Fibroblast of the aortic adventitia (primary cell): Measurements from ENCODE around the gene SIK2. TPM values are rescaled to one million over a fixed set of nuclear protein-coding genes. Genes with fewer than 3 reads are reported as not detected.

ENCODE experiments used
- DNase-seq: peaks from one replicate; pipeline ENCODE4 v3.0.0-alpha.2; 2010; ENCODE audit warnings: low read depth
- H3K4me3 ChIP-seq: 2 replicates; pipeline ENCODE4 v1.5.1; 2011; ENCODE audit warnings: low read depth, mild to moderate bottlenecking, control low read depth, low read length, moderate library complexity
- total RNA-seq: library from RNA; depleted of rRNA; stranded (reverse); fragments of >200 nt; gene quantifications from 2 replicates; pipeline ENCODE4 v1.2.3, GENCODE V29; 2012; ENCODE audit warnings: low replicate concordance
- TF ChIP-seq, protein P1 (sequence below): IDR thresholded peaks from 2 replicates; pipeline ENCODE4 v1.5.1; 2011; ENCODE audit warnings: mild to moderate bottlenecking, low read length, control low read depth, inconsistent platforms; ENCODE audit not compliant: insufficient read depth

SIK2 gene
- total RNA-seq, 1 donor, result 16.6 TPM

DNA sequence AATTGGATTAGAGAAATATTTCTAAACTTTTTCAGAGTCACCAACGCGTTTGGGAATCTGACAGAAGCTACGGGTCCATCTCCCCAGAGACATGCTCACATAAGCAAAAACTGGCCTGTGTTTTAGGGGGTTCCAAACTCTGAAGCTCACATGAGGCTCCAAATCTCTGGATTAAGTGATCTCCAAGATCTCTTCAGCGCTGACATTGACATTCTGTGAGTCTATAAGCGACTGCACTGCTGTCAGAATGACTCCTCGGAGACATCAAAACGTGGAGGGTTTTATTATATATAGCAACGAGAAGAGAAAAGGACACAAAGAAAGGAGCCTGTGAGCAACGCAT lies 642 bp upstream of the SIK2 start:
- peak overlapping the region; percentile 58 for H3K4me3 ChIP-seq
- TF ChIP-seq, protein P1, sequence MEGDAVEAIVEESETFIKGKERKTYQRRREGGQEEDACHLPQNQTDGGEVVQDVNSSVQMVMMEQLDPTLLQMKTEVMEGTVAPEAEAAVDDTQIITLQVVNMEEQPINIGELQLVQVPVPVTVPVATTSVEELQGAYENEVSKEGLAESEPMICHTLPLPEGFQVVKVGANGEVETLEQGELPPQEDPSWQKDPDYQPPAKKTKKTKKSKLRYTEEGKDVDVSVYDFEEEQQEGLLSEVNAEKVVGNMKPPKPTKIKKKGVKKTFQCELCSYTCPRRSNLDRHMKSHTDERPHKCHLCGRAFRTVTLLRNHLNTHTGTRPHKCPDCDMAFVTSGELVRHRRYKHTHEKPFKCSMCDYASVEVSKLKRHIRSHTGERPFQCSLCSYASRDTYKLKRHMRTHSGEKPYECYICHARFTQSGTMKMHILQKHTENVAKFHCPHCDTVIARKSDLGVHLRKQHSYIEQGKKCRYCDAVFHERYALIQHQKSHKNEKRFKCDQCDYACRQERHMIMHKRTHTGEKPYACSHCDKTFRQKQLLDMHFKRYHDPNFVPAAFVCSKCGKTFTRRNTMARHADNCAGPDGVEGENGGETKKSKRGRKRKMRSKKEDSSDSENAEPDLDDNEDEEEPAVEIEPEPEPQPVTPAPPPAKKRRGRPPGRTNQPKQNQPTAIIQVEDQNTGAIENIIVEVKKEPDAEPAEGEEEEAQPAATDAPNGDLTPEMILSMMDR, result no peak
- no peak for DNase-seq

DNA sequence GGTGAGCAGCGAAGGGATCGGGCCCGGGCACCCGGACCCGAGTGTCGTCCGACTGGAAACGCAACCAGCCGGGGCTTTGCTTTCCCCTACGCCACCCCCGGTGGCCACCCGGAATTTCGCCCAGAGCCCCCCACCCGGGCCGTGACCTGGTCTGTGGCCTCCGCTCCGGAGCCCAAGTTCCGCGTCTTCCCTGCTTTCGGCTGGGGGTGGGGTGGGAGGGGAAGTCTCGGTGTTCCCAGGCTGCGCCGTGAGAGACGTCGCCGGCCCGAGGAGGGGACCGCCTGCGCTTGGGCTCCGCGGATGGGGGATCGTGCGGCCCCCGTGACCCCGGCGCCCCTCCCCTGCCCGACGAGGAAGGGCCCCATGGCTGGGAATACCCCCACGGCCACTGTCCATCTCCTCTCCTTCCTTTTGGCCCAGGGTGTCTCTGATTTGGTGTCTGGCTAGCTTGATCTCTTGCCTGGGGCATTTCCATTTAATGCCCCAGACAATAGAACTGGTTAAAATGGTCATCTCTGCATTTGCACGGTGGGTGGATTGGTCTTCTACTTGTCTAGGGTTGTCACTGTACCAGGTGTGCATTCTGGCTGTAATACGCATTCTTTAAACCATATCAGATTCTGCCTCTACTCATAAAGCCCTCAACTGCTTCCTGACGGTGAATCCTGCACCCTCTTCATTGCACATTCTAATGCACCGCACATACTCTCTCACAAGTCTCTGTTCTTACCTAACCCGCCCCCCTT lies 789 bp downstream of the SIK2 start:
- peak overlapping the region; percentile 83 for H3K4me3 ChIP-seq
- peak; percentile 49 for DNase-seq
- TF ChIP-seq, protein P1, result no peak

DNA sequence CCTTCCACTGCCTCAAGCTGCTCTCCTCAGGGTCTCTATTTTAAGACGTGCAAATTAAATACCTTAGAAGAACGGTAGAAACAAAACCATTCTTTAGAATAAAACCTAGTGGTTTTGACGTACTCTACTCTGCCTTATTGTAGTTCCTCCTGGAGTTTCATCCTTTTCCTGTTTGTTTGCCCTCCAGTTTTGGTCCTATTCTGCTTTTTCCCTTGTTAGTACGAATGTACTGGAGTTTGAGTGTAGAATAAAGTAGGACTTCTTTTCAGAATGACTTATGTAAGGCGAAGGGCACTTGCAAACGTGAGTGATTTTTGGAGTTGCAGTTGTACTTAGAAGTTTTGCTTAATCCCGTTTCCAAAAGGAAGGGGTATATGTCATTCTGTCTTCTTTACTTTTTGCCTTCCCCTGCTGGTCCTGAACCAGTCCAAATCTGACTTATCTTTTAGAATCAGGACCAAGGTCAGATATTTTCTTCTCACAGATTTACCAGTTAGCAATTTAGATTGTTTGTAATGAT lies 1.4 kb downstream of the SIK2 start:
- peak; percentile 38 for DNase-seq
- TF ChIP-seq, protein P1, result no peak

DNA sequence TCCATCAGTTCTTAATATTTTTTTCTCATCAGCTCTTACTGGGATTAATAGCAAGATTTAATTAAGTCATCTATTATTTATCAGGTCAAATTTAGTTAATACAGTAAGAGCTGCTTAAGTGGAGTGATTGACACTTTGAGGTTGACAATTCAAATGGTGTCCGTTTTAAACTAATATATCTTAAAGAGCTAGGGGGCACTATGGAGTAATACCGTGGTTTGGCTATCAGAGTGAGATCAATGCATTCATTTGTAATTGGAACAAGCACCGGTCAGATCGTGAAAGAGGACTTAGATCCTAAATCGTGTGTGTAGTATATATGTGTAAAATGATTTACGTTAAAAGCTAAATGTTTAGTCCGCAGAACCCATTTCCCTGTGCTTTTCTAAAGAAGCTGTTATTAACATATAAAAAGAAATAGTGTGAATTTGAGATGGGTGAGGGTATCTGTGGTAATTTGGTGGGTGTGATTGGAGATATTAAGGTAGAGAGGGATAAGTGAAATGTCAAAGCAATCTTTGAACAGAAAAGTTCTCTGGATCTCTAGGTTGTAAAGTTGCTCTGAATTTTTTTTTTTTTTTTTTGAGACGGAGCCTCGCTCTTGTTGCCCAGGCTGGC lies 2.3 kb downstream of the SIK2 start:
- H3K4me3 ChIP-seq, result peak overlapping the region; percentile 83
- peak; percentile 60 for DNase-seq
- TF ChIP-seq, protein P1, result peak; percentile 62

More for the DNA sequence above, 1.4 kb downstream of the SIK2 start:
- peak overlapping the region; percentile 83 for H3K4me3 ChIP-seq

DNA sequence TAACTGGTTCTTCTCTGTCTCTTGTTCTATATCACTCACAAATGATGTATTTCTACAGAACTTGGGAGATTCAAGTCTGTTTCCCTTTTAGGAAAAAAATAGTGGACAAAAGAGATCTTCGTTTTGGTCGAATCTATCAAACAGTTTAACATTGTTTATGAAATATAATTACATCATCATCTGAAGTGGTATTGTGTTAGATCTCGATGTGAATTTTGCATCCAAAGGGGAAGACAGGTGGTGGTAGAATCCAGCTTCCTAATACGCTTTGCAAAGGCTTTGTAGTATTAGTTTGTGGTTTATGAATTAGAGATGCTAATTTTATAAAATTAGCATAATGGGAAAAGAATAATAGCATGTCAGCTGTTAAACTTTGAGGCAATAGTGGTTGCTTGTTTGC lies 3.4 kb downstream of the SIK2 start:
- TF ChIP-seq, protein P1, result no peak
- no peak overlapping the region for H3K4me3 ChIP-seq
- no peak for DNase-seq

DNA sequence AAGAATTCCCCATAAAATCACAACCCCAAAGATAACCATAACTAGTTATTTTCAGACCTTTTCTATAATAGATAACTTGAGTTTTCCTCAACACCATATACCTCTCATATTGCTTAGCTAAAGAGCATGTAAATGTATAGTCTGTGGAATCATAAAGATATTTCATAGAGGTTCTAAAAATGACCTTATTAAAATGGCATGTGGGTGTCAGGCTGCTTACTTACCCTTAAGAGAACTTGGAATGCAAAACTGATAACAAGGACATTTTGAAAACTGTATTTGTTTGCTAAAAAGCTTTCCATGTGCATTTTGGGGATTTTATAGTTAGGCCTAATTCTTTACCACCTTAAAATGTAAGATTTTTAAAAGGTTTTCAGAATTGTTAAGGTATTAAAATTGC lies 4.7 kb downstream of the SIK2 start:
- H3K4me3 ChIP-seq, result no peak overlapping the region
- DNase-seq, result peak; percentile 55
- TF ChIP-seq, protein P1, result no peak
